ENCODE data around the gene SSR4.

The SSR4 gene

DNA sequence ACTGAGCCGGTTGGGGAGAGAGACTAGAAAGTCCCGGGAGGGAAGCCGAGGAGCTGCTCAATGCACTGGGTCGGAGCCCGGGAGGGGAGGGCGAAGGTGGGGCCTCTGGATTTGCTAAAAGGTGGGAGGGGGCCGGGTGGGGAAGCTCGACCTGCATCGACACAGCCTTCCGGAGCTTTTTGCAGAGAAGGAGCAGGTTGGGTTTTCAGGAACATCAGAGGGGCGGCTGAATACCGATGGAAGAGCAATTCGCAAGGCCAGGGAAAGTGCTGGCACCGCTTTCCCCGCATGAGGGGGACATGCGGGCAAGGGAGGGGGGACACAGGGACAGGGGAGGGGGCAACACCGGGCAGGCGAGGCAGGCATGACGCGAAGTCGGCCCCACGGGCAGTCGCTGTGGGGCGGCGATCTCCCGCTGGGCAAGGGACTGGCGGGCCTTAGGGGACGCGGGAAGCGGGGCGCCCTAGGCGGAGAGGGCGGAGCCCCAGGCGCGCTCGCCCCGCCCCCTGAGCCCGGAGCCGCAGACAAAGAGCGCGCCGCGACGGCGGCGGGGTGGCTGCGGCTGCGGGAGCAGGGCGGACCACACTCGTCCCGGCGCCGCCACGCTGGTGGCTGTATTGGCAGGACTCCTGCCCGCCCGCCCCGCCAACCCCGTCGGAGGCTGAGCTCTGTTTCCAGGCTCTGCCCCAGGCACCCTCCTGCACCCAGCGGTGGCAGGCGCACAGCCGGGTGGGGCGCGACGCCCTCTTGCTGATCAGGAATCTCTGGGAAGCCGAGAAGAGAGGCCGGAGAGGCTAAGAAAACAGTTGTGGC is 24.3 kb downstream of the SSR4 start:
- TF ChIP-seq, protein P1, sequence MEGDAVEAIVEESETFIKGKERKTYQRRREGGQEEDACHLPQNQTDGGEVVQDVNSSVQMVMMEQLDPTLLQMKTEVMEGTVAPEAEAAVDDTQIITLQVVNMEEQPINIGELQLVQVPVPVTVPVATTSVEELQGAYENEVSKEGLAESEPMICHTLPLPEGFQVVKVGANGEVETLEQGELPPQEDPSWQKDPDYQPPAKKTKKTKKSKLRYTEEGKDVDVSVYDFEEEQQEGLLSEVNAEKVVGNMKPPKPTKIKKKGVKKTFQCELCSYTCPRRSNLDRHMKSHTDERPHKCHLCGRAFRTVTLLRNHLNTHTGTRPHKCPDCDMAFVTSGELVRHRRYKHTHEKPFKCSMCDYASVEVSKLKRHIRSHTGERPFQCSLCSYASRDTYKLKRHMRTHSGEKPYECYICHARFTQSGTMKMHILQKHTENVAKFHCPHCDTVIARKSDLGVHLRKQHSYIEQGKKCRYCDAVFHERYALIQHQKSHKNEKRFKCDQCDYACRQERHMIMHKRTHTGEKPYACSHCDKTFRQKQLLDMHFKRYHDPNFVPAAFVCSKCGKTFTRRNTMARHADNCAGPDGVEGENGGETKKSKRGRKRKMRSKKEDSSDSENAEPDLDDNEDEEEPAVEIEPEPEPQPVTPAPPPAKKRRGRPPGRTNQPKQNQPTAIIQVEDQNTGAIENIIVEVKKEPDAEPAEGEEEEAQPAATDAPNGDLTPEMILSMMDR (IDR thresholded peaks at IDR 0.05; ENCODE audit: insufficient read depth, low read depth, low read length, missing control alignments): no peak
- no peak for DNase-seq (ENCODE audit: low read depth)
- no peak overlapping the region for H3K4me3 ChIP-seq (ENCODE audit: low read length)

DNA sequence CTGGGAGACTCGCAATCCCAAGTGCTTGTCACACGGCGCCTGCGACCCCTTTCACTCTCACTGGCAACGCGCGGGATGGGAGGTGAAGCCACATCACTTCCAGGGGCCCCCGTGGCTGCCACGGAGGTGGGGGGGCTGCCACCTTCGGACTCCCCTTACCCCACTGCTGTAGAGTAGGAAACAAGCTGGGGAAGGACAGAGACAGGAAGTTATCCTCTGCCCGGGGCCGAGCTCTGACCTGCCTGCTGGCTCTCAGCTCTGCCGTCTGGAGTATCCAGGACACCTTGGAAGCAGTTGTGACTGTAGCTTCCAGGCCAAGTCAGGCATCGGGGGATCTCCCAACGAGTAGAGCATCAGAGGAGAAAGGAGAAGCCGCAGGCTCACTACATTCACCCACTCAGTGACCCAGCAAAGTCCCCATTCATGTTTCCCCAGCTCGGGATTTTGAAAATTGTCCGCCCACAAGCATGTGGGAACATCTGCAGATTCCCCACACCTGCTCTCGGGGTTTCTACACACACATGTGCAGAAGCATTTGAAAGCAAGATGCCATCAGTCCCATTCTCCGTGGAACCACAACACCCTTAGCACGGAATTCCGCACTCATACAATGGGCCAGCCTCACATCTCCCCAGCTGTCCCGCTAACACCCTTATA is 25.0 kb downstream of the SSR4 start:
- H3K4me3 ChIP-seq (ENCODE audit: low read length): no peak overlapping the region
- DNase-seq (ENCODE audit: low read depth): no peak
- TF ChIP-seq, protein P1 (IDR thresholded peaks at IDR 0.05; ENCODE audit: insufficient read depth, low read depth, low read length, missing control alignments): no peak

DNA sequence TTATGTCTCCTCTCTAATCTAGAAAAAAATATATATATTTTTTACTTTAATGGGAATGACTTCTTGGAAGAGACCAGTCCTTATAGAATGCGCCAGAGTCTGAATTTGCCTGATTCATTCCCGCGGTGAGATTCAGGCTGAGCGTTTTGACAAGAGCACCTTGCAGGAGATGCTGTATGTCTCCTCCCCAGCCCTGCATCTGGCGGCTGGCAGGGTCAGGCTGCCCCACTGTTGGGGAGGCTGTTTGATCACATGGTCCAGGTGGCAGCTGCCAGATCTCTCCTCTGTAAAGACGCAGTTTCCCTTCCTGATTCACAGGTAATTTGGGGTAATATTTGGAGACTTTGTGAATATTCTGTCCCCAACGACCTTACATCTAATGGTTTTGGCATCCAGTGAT is 26.1 kb downstream of the SSR4 start:
- no peak overlapping the region for H3K4me3 ChIP-seq (ENCODE audit: low read length)
- DNase-seq (ENCODE audit: low read depth): no peak
- TF ChIP-seq, protein P1 (IDR thresholded peaks at IDR 0.05; ENCODE audit: insufficient read depth, low read depth, low read length, missing control alignments): no peak

DNA sequence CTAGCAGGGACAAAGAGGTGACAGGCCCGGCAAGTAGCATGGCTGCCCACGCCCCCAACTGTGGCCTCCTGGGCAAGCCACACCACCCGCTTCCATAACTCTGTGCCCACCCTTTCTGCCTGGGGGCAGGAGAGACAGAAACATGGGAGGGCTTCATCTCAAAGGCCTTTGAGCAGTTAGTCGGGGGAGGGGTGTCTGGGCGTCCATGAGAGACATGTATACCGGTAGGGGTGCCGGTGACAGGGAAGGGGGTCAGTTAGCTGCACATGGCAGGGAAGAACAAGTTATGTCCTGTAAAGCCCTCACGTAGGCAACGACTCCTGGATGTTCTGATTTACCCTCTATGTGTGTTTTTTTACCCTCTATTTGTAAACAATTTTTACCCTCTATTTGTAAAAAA is 26.6 kb downstream of the SSR4 start:
- no peak for DNase-seq (ENCODE audit: low read depth)
- TF ChIP-seq, protein P1 (IDR thresholded peaks at IDR 0.05; ENCODE audit: insufficient read depth, low read depth, low read length, missing control alignments): no peak
- no peak overlapping the region for H3K4me3 ChIP-seq (ENCODE audit: low read length)

DNA sequence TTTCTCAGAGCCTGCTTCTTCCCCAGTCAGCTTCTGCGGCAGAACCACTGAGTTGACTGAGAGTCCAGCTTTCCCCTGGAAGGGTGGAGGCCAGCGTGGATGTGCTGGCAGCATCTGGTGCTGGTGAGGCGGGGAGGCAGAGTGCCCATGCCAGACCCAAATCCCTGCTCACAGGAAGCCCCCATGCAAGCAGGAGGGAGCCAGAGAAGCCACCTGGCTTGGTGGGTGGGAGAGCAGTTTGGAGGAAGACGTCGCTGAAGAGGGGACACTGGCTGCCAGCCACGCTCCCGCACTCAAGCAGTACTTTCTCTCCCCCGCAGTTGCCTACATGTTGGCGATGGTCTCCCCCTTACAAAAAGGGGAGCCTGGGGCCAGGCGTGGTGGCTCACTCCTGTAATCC is 29.9 kb downstream of the SSR4 start:
- no peak overlapping the region for H3K4me3 ChIP-seq (ENCODE audit: low read length)
- no peak for DNase-seq (ENCODE audit: low read depth)
- TF ChIP-seq, protein P1 (IDR thresholded peaks at IDR 0.05; ENCODE audit: insufficient read depth, low read depth, low read length, missing control alignments): no peak

DNA sequence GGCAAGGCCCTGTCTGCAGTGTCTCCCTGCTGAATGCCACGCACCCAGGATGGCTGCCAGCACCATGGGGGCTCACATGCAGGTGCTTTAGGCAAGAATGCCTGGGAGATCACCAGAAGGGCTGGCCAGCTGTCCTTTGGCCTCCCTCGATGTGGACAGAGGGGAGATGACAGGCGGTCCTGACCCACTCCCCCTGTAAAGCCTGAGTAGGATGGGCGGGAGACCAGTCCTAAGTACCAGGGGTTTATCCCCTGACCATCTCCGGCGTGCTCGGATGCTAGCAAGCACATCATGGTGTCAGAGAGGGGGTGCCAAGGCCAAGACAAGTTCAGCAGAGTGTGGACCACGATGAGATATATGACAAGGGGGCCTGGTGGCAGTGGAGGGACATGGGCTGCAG is 30.6 kb downstream of the SSR4 start:
- TF ChIP-seq, protein P1 (IDR thresholded peaks at IDR 0.05; ENCODE audit: insufficient read depth, low read depth, low read length, missing control alignments): no peak
- no peak overlapping the region for H3K4me3 ChIP-seq (ENCODE audit: low read length)

More for the DNA sequence above, 30.6 kb downstream of the SSR4 start:
- DNase-seq (ENCODE audit: low read depth): no peak
